Measurements from ENCODE around the gene CACNA1H. TPM values are rescaled to one million over a fixed set of nuclear protein-coding genes. Genes with fewer than 3 reads are reported as not detected.

Gene CACNA1H
- total and polyA plus RNA-seq, 2 of the 8 experiments (the other 6 are each of a cell fraction or from before 2014, with no cell fraction given), result 14.0 to 28.7 TPM

DNA sequence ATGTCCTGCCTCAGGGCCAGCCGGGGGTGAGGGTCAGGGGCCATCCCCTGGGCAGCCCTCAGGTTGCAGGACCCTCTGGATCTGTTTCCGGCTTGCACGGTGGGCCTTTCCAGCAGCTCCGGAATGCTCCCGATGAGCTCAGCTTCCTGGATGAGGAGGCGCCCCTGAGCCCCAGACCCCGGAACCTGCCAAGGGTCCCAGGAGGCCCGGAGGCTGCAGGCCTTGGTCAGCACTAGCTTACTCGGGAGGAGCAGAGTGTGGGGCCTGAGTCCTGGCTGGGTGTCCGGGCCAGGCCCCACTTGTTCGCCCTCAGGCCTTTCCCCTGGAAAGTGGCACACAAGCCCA lies 49.3 kb upstream of the CACNA1H start (continued):
- TF ChIP-seq CHD7 (IDR thresholded peaks at IDR 0.05; ENCODE audit: insufficient replicate concordance, low read length), result no peak
